Transverse colon (tissue), 4 donors: Measurements from ENCODE around the gene BPGM. TPM values are rescaled to one million over a fixed set of nuclear protein-coding genes. Genes with fewer than 3 reads are reported as not detected.

Experiments
- DNase-seq: peaks from one replicate; pipeline ENCODE4 v3.0.0-alpha.2; 2019
- H3K27ac ChIP-seq, 4 donors: fragments of 200-600 bp; sonication (generic); 2 replicates each; pipeline ENCODE4 v1.5.1; 2016 to 2018; ENCODE audit warnings: inconsistent platforms in 4 of 4
- H3K27me3 ChIP-seq: fragments of 200-600 bp; sonication (generic); 2 replicates; pipeline ENCODE4 v1.5.1; 2017; ENCODE audit warnings: inconsistent platforms
- H3K36me3 ChIP-seq, 4 donors: fragments of 200-600 bp; sonication (generic); 2 replicates each; pipeline ENCODE4 v1.5.1; 2017 to 2019; ENCODE audit warnings: inconsistent platforms in 4 of 4
- H3K4me1 ChIP-seq, 4 donors: fragments of 200-600 bp; sonication (generic); 2 replicates each; pipeline ENCODE4 v1.5.1; 2017 to 2020; ENCODE audit warnings: inconsistent platforms in 4 of 4
- H3K4me3 ChIP-seq, 4 donors: fragments of 200-600 bp; sonication (generic); 1 replicate in 1 of 4; 2 replicates in 3 of 4; pipeline versions ENCODE4 v1.5.1 to v1.6.1; 2017 to 2019; ENCODE audit warnings: inconsistent platforms in 4 of 4
- H3K9me3 ChIP-seq, 2 donors: fragments of 200-600 bp; sonication (generic); 2 replicates each; pipeline ENCODE4 v1.5.1; 2017 to 2019; ENCODE audit warnings: inconsistent platforms in 2 of 2
- CTCF ChIP-seq, 5 experiments: fragments of 200-600 bp in 3 of 5; fragments of 450-650 bp in 2 of 5; sonication (generic) in 3 of 5; IDR thresholded peaks; 1 replicate in 2 of 5; 2 replicates in 3 of 5; pipeline ENCODE4 v1.5.1; 2016 to 2017; ENCODE audit warnings: antibody characterized with exemption in 5 of 5, inconsistent platforms in 3 of 5, mild to moderate bottlenecking in 2 of 5, moderate library complexity in 1 of 5
- EP300 ChIP-seq: sonication (generic); formaldehyde crosslinking; IDR thresholded peaks from one replicate; pipeline ENCODE4 v1.6.1; 2017; ENCODE audit warnings: antibody characterized with exemption, low read depth
- POLR2A ChIP-seq: fragments of 450-650 bp; IDR thresholded peaks from one replicate; pipeline ENCODE4 v1.6.1; 2016; ENCODE audit warnings: antibody characterized with exemption, mild to moderate bottlenecking, moderate library complexity
- POLR2AphosphoS5 ChIP-seq, 3 donors: sonication (generic); formaldehyde crosslinking; IDR thresholded peaks; one replicate each; pipeline ENCODE4 v1.6.1; 2016; ENCODE audit warnings: antibody characterized with exemption in 3 of 3
- WGBS, 2 donors: methylation state at CpG; one replicate each; pipeline ENCODE4 v1.1.5; 2018; ENCODE audit warnings: low coverage in 1 of 2; 5-methylcytosine and 5-hydroxymethylcytosine counted together
- in situ Hi-C, 4 donors: fragments of 200-750 bp; cut with MboI; loops; one replicate each; pipeline versions ENCODE4 v1.15.0 to v1.15.1; 2017; ENCODE audit warnings: low sequenced_read_pairs in 3 of 4, low pct_ligation_motif_present in 1 of 4, low pct_unique_long_range_greater_than_20kb in 1 of 4
- intact Hi-C: fragments of 100-400 bp; cut with DNase I; formaldehyde crosslinking; loops from one replicate; pipeline ENCODE4 v1.15.1; 2023; ENCODE audit warnings: low total_unique reads
- total RNA-seq, 4 donors: library from RNA; depleted of rRNA; stranded (reverse); fragments of >200 nt; gene quantifications; one replicate each; pipeline ENCODE4 v1.1.0, GENCODE V29; 2016

The BPGM gene
- total RNA-seq, 4 donors from 2014 or later, result 0.40 to 13.2 (median 7.2) TPM

GRCh38 chr7:134690016-134690415 is 43.4 kb downstream of the BPGM start:
- peak overlapping the region; percentile 66 to 82 (median 76) for H3K27ac ChIP-seq
- H3K4me3 ChIP-seq, result peak overlapping the region in 2 of 4 donors; percentile 6 to 34
- no peak for DNase-seq
- H3K9me3 ChIP-seq, result no peaks in the 10 kb centered on the region
- H3K36me3 ChIP-seq, result no peaks in the 10 kb centered on the region
- TF ChIP-seq POLR2AphosphoS5 (IDR thresholded peaks at IDR 0.05) (no peak), CTCF (IDR thresholded peaks at IDR 0.05) (peak; percentile 20 to 60 (median 33)), POLR2A (no peak)
- WGBS, 2 donors, result 25 to 53% methylated on average over 2 to 5 of the region's 5 CpGs
- peaks cover 0 to 11% (median 6%) of the 10 kb centered on the region in 4 donors for H3K4me1 ChIP-seq
- no peaks in the 10 kb centered on the region for H3K27me3 ChIP-seq
- intact Hi-C loops, result loop anchor here (10.0 kb wide), 2 partner anchors 55 to 255 kb away; no protein-coding TSS in a partner anchor
- in situ Hi-C loops, result loop anchor here in 1 of 4 donors (25.0 kb wide), 2 partner anchors 272 to 472 kb away; partner anchors contain the start of gene CYREN

DNA sequence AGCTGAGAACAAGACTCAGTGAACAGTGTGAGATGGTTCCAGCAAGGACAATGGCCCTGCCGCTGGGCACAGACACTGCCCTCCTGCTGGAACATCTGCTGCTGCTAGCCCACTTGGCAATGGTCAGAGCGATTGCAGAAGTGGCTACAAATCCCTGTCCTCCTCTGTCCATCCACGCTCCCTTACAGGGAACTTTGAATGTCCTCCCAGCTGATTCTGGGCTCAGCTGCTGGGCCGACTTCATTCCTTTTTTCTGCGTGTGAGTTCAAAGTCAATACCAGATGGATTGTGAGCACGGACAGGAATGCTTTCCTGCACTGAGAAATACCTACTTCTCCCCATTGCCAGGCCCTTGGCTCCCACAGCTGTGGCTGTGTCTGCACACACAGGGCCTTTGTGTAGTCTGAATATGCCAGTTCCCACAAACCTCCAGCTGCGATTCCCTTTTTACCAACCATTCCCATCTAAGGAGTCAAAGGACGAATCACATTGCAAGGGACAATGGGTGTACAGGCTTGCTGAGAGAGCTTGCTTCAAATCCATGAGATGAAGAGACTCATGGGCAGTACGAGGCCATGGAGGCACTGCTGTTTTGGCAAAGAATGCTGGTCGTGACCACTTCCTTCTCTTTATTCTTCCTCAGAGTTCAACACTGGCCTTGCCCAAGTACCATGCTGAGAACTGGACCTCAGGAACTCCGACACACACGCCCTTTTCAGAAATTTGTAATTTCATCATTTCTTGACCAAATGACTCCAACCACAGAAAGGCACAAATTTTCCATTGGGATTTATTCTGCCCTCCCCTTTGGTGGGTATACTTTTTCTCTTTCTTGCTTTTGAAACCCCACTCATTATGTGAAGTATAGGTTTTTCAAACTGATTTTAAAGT is 44.2 kb downstream of the BPGM start:
- Histone ChIP-seq H3K36me3 (no peaks in the 10 kb centered on the region), H3K9me3 (no peaks in the 10 kb centered on the region), H3K4me1 (peaks cover 0 to 11% (median 6%) of the 10 kb centered on the region in 4 donors), H3K27ac (peak overlapping the region; percentile 66 to 82 (median 76)), H3K27me3 (no peaks in the 10 kb centered on the region), H3K4me3 (no peak overlapping the region)
- TF ChIP-seq EP300 (no peak), CTCF (IDR thresholded peaks at IDR 0.05) (no peak), POLR2A (no peak)
- 66 to 73% methylated on average over 7 to 12 of the region's 12 CpGs for WGBS, 2 donors
- DNase-seq, result no peak
- intact Hi-C loops, result loop anchor here (10.0 kb wide), 2 partner anchors 54 to 254 kb away; no protein-coding TSS in a partner anchor
- in situ Hi-C loops, result loop anchor here in 1 of 4 donors (25.0 kb wide), 2 partner anchors 271 to 471 kb away; partner anchors contain the start of gene CYREN

- 76 to 80% methylated on average over 6 to 13 of the region's 13 CpGs for WGBS, 2 donors
- no peak overlapping the region for H3K4me3 ChIP-seq
- H3K9me3 ChIP-seq, result no peaks in the 10 kb centered on the region
- no peaks in the 10 kb centered on the region for H3K36me3 ChIP-seq
- in situ Hi-C loops (loop anchor here in 1 of 4 donors (25.0 kb wide), 2 partner anchors 271 to 471 kb away; partner anchors contain the start of gene CYREN), intact Hi-C loops (loop anchor here (10.0 kb wide), 2 partner anchors 53 to 253 kb away; no protein-coding TSS in a partner anchor)
- TF ChIP-seq POLR2AphosphoS5 (IDR thresholded peaks at IDR 0.05), result no peak
- TF ChIP-seq POLR2A, result no peak
- TF ChIP-seq EP300, result no peak
- TF ChIP-seq CTCF (IDR thresholded peaks at IDR 0.05), result no peak
- H3K27ac ChIP-seq, result peak overlapping the region; percentile 66 to 82 (median 76)
- DNase-seq, result no peak
- H3K27me3 ChIP-seq, result no peaks in the 10 kb centered on the region
- peaks cover 0 to 11% (median 6%) of the 10 kb centered on the region in 4 donors for H3K4me1 ChIP-seq
Measured at GRCh38 chr7:134691546-134692343, 45.1 kb downstream of the BPGM start.
